HepG2 (cell line): ENCODE results near the gene GALNT5.

Source experiments
- CTCF ChIP-seq: sonication (generic); formaldehyde crosslinking; IDR thresholded peaks from 2 replicates; pipeline ENCODE4 v1.5.0; 2020; ENCODE audit warnings: mild to moderate bottlenecking, missing genetic modification reagents, moderate library complexity
- DRAP1 ChIP-seq: IDR thresholded peaks from 2 replicates; pipeline ENCODE4 v1.6.1; 2016; ENCODE audit warnings: missing genetic modification reagents, missing compliant biosample characterization
- ELF3 ChIP-seq: IDR thresholded peaks from 2 replicates; pipeline ENCODE4 v1.6.1; 2016; ENCODE audit warnings: missing genetic modification reagents, missing compliant biosample characterization
- GABPA ChIP-seq, 2 experiments: IDR thresholded peaks; 2 replicates each; pipeline ENCODE4 v1.6.1; 2011 to 2016; ENCODE audit warnings: low read depth in 2 of 2, low read length in 1 of 2, missing biosample characterization in 1 of 2, missing genetic modification characterization in 1 of 2
- HNRNPL ChIP-seq: fragments of 200-400 bp; formaldehyde crosslinking; IDR thresholded peaks from 2 replicates; pipeline ENCODE4 v1.6.1; 2017; ENCODE audit warnings: mild to moderate bottlenecking, low read depth, low read length
- MAFF ChIP-seq: IDR thresholded peaks from 2 replicates; pipeline ENCODE4 v1.6.1; 2011; ENCODE audit warnings: low read depth, low read length, improper control_type of control experiment
- MTA3 ChIP-seq: sonication (generic); formaldehyde crosslinking; IDR thresholded peaks from 2 replicates; pipeline ENCODE4 v1.4.0; 2020; ENCODE audit warnings: missing genetic modification reagents
- PHF21A ChIP-seq: sonication (generic); formaldehyde crosslinking; IDR thresholded peaks from 2 replicates; pipeline ENCODE4 v1.5.0; 2020; ENCODE audit warnings: mild to moderate bottlenecking, missing genetic modification reagents
- POLR2A ChIP-seq, 2 experiments: IDR thresholded peaks; 2 replicates each; pipeline ENCODE4 v1.6.1; 2011; ENCODE audit warnings: low read depth in 2 of 2, low read length in 2 of 2, mild to moderate bottlenecking in 1 of 2, moderate library complexity in 1 of 2; ENCODE audit not compliant: insufficient read depth in 1 of 2
- ZBTB33 ChIP-seq: sonication (generic); formaldehyde crosslinking; IDR thresholded peaks from 2 replicates; pipeline ENCODE4 v1.4.0; 2020; ENCODE audit warnings: missing genetic modification reagents
- ZNF225 ChIP-seq: sonication (generic); formaldehyde crosslinking; IDR thresholded peaks from 2 replicates; pipeline ENCODE4 v1.4.0; 2020; ENCODE audit warnings: mild to moderate bottlenecking, missing genetic modification reagents
- ZNF331 ChIP-seq: sonication (generic); formaldehyde crosslinking; IDR thresholded peaks from 2 replicates; pipeline ENCODE4 v1.4.0; 2020; ENCODE audit warnings: missing genetic modification reagents

- TF ChIP-seq ZBTB33: no peak
- TF ChIP-seq PHF21A (CRISPR knock-in tag): no peak
- no peak for TF ChIP-seq CTCF
- no peak for TF ChIP-seq GABPA (IDR thresholded peaks at IDR 0.05; ENCODE audit: low read depth, low read length)
- no peak for TF ChIP-seq GABPA (CRISPR knock-in tag; IDR thresholded peaks at IDR 0.05; ENCODE audit: low read depth)
- TF ChIP-seq HNRNPL: no peak
- TF ChIP-seq ZNF225: no peak
- no peak for TF ChIP-seq DRAP1 (CRISPR knock-in tag)
- TF ChIP-seq MAFF: no peak
- TF ChIP-seq POLR2A (IDR thresholded peaks at IDR 0.05; ENCODE audit: insufficient read depth in 1 of 2, low read depth in 2 of 2, low read length in 2 of 2): no peak
- no peak for TF ChIP-seq ELF3
- no peak for TF ChIP-seq MTA3 (CRISPR knock-in tag)
- TF ChIP-seq ZNF331 (CRISPR knock-in tag): no peak
Measured at GRCh38 chr2:157345647-157346389, 88.3 kb downstream of the GALNT5 start.
